Activated CD4-positive, alpha-beta T cell treated with anti-CD3 and anti-CD28 coated beads, Interleukin-2, amount 10 ng/mL, durations not matched to agents 24 days and 14 days (primary cell): Measurements from ENCODE around the gene NIN. TPM values are rescaled to one million over a fixed set of nuclear protein-coding genes. Genes with fewer than 3 reads are reported as not detected.

Source experiments
- DNase-seq: peaks from one replicate; pipeline ENCODE4 v3.0.0; 2022
- H3K27ac Mint-ChIP-seq: one replicate; pipeline ENCODE4 v1.8.0; 2022; ENCODE audit warnings: mild to moderate bottlenecking, mixed read lengths
- H3K27me3 Mint-ChIP-seq: one replicate; pipeline ENCODE4 v1.8.0; 2022; ENCODE audit warnings: mixed read lengths
- H3K36me3 Mint-ChIP-seq: one replicate; pipeline ENCODE4 v1.8.0; 2022; ENCODE audit warnings: low read depth, mild to moderate bottlenecking, mixed read lengths
- H3K4me1 Mint-ChIP-seq: one replicate; pipeline ENCODE4 v1.8.0; 2021; ENCODE audit warnings: mixed read lengths
- H3K4me3 Mint-ChIP-seq: one replicate; pipeline ENCODE4 v1.8.0; 2022; ENCODE audit warnings: mild to moderate bottlenecking, moderate library complexity, mixed read lengths
- H3K9me3 Mint-ChIP-seq: one replicate; pipeline ENCODE4 v1.8.0; 2021; ENCODE audit warnings: mixed read lengths
- intact Hi-C: fragments of 100-400 bp; cut with micrococcal nuclease; formaldehyde crosslinking; loops from one replicate; pipeline ENCODE4 v1.15.1; 2023
- total RNA-seq: library from RNA; stranded (reverse); gene quantifications from 2 replicates; pipeline ENCODE4 v1.2.3, GENCODE V29; 2022

Gene NIN
- total RNA-seq, 1 donor from 2014 or later: 40.2 TPM

DNA sequence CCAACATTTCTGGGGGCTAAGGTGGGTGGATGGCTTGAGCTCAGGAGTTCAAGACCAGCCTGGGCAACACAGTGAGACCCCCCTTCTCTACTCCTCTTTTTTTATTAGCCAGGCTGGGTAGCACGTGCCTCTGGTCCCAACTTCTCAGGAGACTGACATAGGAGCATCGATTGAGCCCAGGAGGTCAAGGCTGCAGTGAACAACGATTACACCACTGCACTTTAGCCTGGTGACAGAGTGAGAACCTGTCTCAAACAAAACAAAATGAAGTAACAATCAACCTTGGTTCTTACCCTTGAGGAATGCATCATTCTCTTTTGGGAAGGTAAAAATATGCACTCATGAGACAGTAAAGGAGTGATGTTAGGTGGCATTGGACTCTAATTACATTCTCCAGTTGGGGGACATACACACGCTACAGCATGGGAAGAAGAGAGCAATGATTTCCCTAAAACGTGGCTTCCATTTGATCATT is 3.9 kb upstream of the NIN start:
- Mint-ChIP-seq H3K9me3 (no peaks in the 10 kb centered on the region), H3K27ac (peak overlapping the region; percentile 39), H3K4me1 (peaks cover 42% of the 10 kb centered on the region), H3K27me3 (peaks cover 12% of the 10 kb centered on the region), H3K4me3 (peak overlapping the region; percentile 21), H3K36me3 (peaks cover under 1% of the 10 kb centered on the region)
- no peak for DNase-seq
- intact Hi-C loops: loop anchor here (5.0 kb wide), 1 partner anchor 98 kb away; no protein-coding TSS in a partner anchor

DNA sequence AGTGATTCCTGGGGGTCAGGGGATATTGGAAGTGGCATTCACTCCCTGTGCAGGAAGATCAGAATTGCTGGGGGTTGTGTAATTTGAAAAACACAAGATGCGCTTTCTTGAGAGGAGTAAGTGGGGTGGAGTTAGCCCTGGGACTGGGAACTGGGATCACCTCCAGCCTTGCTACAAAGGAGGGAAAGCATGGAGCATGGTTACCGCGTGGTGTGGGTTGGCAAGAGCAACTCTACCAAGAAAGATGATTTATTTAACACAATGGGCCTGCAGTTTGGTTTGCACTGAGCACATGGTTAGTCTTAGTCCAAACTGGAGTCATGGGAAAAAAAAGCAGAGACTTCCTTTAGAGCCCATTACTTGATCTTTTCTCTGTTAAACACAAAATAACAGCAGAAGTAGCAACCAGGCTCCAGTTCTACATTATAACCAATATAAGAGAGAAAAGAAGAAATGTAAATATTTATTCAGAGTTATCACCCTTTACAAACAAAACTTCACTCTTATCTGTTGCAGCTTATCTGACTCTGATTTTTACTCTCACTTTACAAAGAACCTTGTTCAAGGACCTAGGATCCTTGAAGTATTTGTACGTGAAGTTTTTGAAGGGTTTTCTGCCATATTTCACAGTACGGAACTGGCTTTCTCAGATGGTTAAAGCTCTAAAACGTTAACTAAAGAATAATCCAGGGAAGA is 2.1 kb upstream of the NIN start:
- H3K27ac Mint-ChIP-seq: no peak overlapping the region
- DNase-seq: no peak
- peaks cover 13% of the 10 kb centered on the region for H3K36me3 Mint-ChIP-seq
- intact Hi-C loops: loop anchor here (5.0 kb wide), 1 partner anchor 96 kb away; no protein-coding TSS in a partner anchor
- H3K4me3 Mint-ChIP-seq: no peak overlapping the region
- no peaks in the 10 kb centered on the region for H3K9me3 Mint-ChIP-seq
- H3K4me1 Mint-ChIP-seq: peaks cover 51% of the 10 kb centered on the region
- H3K27me3 Mint-ChIP-seq: peaks cover 12% of the 10 kb centered on the region

DNA sequence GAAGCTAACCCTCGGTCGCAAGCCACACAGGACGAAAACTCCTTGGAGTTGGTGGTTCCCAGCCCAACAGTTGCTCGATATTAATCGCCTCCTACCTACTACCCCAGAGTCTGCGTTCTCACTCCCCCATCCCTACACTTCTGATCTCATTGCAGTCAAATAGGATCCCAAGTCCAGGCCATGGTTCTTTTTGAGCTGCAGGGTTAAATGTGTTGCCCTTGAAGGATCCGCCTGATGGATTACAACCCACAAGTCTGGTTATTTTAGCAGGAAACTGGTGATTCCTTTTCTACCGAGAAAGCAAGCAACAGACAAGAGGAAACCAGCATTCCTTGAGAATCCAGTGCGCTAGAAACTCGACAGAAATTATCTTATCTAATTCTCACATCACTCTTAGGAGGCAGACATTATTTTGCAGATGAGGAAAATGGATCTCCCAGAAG is 785 bp upstream of the NIN start:
- Mint-ChIP-seq H3K4me1 (peaks cover 45% of the 10 kb centered on the region), H3K27me3 (peaks cover 12% of the 10 kb centered on the region), H3K9me3 (no peaks in the 10 kb centered on the region), H3K4me3 (peak overlapping the region; percentile 87), H3K27ac (peak overlapping the region; percentile 93), H3K36me3 (peaks cover 20% of the 10 kb centered on the region)
- no peak for DNase-seq
- intact Hi-C loops: loop anchor here (1.0 to 5.0 kb wide), 6 partner anchors 9 to 519 kb away; partner anchors contain the start of genes DMAC2L, L2HGDH and SAV1

DNA sequence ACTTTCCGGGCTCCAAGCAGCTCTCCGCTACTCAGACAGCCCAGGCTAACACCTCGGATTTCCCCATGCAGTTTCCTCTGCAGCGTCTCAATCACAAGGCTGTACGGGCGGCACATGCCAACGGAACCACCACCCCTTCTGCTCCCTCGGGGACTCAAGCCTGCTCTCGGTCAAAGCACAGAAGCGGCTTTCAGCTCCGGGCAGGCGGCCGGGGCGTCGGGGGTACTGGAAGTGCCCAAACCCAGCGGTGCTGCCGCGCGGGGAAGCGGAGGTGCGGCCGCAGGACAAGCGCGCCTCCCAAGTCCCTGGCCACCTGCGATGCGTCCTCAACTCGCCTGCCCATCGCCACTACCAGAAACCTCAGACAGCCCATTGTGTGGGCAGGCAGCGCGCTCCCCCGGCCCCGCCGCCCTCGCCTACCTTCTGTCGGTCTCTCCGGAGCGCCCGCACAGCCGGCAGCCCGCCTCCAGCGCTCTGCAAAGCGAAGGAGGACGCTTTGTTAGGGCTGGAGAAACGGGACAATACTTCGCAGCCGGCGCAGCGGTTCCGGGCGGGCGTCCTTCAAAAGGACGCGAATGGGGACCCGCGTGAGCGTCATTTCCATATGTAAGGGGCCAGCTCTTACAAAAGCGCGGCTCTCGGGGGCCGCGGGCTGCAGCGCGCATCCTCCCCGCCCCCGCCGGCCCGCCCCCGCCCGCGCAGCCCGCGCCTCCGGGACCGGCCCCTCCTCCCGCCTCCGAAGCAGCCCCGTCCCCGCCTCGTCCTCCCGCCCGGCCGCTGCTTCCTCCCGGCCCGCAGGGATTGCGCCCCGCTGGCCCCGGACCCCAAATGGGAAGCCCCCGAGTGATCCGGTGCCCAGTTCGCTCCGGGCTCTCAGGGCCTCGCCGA is 674 bp downstream of the NIN start:
- intact Hi-C loops: loop anchor here (2.0 to 5.0 kb wide), 3 partner anchors 31 to 517 kb away; partner anchors contain the start of genes DMAC2L and L2HGDH
- Mint-ChIP-seq H3K27me3 (peaks cover 12% of the 10 kb centered on the region), H3K36me3 (peaks cover 23% of the 10 kb centered on the region), H3K4me3 (peak overlapping the region; percentile 90), H3K9me3 (no peaks in the 10 kb centered on the region), H3K4me1 (peaks cover 46% of the 10 kb centered on the region), H3K27ac (peak overlapping the region; percentile 38)
- peak; percentile 88 for DNase-seq

DNA sequence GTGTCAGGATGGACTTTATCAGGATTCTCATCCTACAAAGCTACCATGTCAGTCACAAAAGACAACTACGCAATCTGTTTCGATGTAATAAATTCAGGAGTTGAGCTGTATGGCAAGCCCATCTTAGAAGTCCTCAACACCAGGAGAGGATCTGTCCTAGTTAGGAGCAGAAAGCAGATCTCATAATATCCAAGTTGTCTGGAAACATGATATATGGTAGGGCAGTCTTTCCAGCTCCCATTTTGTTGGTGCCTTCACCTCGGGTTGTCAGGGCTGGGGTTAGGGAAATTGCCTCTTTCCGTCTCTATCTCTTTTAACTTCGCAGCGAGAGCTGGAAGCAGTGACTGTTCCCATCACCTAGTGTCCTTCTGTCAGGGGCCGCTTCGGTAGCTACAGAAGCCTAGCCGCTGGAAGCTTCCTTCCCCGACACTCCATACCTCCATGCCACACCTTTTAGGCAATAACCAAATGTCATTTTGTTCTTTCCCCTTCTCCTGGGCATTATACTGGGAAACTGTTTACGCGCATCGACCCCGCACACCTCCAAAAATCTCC is 1.4 kb downstream of the NIN start:
- Mint-ChIP-seq H3K36me3 (peaks cover 26% of the 10 kb centered on the region), H3K4me1 (peaks cover 45% of the 10 kb centered on the region), H3K4me3 (peak overlapping the region; percentile 90), H3K27me3 (peaks cover 12% of the 10 kb centered on the region), H3K9me3 (no peaks in the 10 kb centered on the region), H3K27ac (peak overlapping the region; percentile 38)
- intact Hi-C loops: loop anchor here (2.0 to 10.0 kb wide), 5 partner anchors 31 to 1195 kb away; partner anchors contain the start of genes DMAC2L, DNAAF2 and L2HGDH
- no peak for DNase-seq

DNA sequence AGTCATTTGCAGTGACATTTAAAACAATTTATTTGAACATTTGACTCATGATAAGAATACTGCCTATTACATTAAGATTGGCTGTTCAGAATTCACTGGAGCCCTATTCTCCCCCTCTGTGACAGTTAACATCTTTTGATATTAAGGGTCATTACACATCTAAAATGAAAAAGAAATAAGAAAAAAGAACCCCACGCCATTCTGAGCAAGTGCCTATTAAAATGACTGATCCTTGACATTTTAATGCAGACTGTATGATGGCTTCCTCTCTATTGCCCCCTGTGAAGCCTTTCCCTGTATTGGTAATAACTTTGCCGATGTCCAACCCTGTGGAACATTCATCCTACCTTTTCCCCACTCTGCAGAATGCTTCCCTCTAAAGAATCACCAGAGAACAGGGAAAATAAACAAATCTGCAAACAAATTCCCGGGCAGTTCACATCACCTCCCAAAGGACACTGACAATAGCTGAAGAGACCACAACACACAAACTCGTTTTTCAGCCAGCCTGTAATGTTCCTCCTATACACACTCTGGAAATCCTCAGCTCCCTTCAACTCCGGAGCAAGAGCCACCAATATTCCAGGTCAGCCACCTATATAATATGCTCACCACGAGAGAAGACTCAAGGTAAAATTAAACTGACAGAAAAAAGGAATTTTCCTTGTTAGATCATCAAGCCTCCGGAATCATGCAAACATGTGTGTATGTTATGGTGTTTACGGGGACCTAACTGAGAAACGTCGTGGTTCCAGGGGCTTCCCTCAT is 2.1 kb downstream of the NIN start:
- Mint-ChIP-seq H3K27ac (no peak overlapping the region), H3K27me3 (peaks cover 12% of the 10 kb centered on the region), H3K9me3 (no peaks in the 10 kb centered on the region), H3K4me1 (peaks cover 48% of the 10 kb centered on the region), H3K36me3 (peaks cover 28% of the 10 kb centered on the region), H3K4me3 (peak overlapping the region; percentile 90)
- intact Hi-C loops: loop anchor here (10.0 kb wide), 2 partner anchors 964 to 1194 kb away; partner anchors contain the start of gene DNAAF2
- DNase-seq: no peak

DNA sequence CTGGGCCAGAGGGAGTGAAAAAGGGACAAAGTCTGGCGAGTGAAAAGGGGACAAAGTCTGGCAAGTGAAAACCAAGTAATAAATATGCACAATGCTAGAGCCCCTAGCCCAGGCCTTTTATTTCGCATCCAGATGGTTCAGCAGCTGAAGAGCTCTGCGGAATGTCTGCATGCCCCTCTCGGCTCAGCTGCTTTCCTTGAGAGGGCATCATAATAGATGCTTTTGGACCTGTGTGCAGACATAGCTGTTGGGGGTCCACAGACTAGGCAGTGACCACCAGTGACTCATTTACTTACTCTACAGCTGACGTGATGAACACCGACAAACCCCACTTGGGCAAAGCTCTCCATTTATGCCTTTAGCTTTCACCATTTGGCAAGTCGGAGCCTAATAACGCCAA is 4.3 kb downstream of the NIN start:
- no peak overlapping the region for H3K27ac Mint-ChIP-seq
- H3K9me3 Mint-ChIP-seq: no peaks in the 10 kb centered on the region
- intact Hi-C loops: loop anchor here (10.0 kb wide), 2 partner anchors 962 to 1192 kb away; partner anchors contain the start of gene DNAAF2
- H3K36me3 Mint-ChIP-seq: peaks cover 28% of the 10 kb centered on the region
- H3K4me3 Mint-ChIP-seq: no peak overlapping the region
- H3K27me3 Mint-ChIP-seq: peaks cover under 1% of the 10 kb centered on the region
- DNase-seq: no peak
- H3K4me1 Mint-ChIP-seq: peaks cover 61% of the 10 kb centered on the region

DNA sequence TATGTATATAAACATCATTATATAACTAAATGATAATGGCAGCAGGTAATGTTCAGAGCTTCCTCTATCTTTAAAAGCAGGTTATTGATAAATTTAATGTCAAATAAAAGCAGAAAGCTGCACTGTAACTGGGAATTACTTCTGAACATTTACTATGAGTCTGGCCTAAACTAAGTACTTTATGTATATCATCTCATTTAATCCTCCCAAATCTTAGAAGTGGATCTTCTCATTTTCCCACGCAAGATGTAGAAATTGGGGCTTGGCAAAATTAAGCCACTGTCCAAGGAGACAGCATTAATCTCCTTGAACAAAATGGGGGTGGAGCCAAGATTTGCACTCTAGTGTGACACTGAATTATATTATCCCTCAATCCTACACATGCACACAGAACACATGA is 5.7 kb downstream of the NIN start:
- peaks cover 68% of the 10 kb centered on the region for H3K4me1 Mint-ChIP-seq
- H3K4me3 Mint-ChIP-seq: no peak overlapping the region
- no peak overlapping the region for H3K27ac Mint-ChIP-seq
- H3K36me3 Mint-ChIP-seq: peaks cover 35% of the 10 kb centered on the region
- intact Hi-C loops: loop anchor here (10.0 kb wide), 2 partner anchors 961 to 1191 kb away; partner anchors contain the start of gene DNAAF2
- H3K9me3 Mint-ChIP-seq: no peaks in the 10 kb centered on the region
- DNase-seq: no peak
- H3K27me3 Mint-ChIP-seq: no peaks in the 10 kb centered on the region

DNA sequence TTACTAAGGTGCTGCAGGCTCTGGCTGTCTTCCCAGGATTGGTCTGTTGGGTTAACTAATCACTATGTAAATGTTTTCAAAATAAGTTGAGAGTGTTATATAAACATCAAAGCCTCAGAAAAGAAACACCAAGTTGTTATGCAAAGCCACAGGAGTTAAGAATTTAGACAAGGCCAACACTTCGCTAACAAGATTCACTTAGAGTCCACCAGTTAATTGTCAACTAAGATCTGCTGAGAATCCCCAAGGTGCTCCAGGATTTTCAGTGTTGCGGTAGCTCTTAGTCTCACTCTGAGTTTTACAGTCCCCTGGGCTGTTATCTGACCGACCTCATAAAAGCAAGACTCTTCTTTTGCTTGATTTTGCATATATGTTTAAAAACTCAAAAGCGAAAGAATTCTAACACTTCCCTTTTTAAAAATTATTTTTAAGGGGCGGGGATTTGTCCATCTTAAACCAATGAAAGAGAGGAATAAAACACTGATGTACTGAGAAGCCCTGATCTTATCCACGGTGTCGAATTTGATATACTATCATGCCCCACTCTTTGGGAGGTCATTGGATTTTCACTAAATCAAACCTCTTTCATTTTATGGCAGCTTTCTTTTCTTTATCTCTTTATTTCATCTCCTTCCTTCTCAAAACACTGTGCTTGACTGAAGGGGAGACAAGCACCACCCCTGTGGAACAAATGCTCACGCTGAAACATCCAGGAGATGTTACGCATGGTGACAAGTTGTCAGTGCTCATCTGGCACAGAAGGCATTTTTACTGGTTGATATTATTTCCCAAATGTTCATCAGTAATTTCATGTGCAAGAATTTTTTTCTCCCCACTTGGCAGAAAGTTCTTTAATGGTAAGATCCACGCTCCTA is 7.0 kb downstream of the NIN start:
- peaks cover 67% of the 10 kb centered on the region for H3K4me1 Mint-ChIP-seq
- H3K36me3 Mint-ChIP-seq: peaks cover 37% of the 10 kb centered on the region
- no peaks in the 10 kb centered on the region for H3K27me3 Mint-ChIP-seq
- no peaks in the 10 kb centered on the region for H3K9me3 Mint-ChIP-seq
- intact Hi-C loops: loop anchor here (2.0 to 10.0 kb wide), 3 partner anchors 37 to 1189 kb away; partner anchors contain the start of gene DNAAF2
- no peak for DNase-seq
- H3K27ac Mint-ChIP-seq: peak overlapping the region; percentile 87
- peak overlapping the region; percentile 77 for H3K4me3 Mint-ChIP-seq

DNA sequence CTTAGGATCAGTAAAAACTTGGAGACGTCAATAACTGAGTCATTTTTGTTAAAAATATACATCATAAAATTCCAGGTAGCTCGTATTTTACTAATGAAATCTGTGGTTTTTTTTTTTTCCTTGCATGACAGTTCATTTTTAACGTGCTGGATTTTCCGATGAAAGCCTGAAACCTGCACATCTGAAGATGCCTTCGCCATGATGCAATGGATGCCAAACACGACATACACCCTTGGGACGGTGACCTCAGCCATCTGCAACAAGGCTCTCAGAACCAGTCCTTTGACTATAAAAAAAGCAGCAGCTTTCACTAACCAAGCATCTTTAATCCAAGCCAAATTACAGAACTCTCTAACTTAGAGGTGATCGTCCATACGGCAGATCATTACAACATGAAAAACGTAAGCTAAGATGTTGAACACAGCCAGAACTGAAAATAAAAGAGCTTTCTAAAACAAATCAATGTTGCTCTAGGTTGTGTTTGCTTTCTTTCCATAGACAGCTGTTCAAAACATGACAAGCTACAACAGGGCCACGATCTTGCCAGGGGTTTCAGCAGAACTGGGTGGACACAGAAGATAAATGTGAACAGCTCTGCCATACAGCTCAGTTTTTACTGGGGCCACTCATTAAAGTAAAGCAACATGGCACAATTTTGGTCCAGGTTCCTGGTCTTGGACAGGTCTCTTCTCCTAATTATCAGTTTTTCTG is 7.8 kb downstream of the NIN start:
- no peaks in the 10 kb centered on the region for H3K9me3 Mint-ChIP-seq
- intact Hi-C loops: loop anchor here (2.0 to 10.0 kb wide), 3 partner anchors 36 to 1188 kb away; partner anchors contain the start of gene DNAAF2
- peak overlapping the region; percentile 77 for H3K4me3 Mint-ChIP-seq
- H3K4me1 Mint-ChIP-seq: peaks cover 64% of the 10 kb centered on the region
- peaks cover 34% of the 10 kb centered on the region for H3K36me3 Mint-ChIP-seq
- H3K27ac Mint-ChIP-seq: peak overlapping the region; percentile 87
- H3K27me3 Mint-ChIP-seq: no peaks in the 10 kb centered on the region
- no peak for DNase-seq

DNA sequence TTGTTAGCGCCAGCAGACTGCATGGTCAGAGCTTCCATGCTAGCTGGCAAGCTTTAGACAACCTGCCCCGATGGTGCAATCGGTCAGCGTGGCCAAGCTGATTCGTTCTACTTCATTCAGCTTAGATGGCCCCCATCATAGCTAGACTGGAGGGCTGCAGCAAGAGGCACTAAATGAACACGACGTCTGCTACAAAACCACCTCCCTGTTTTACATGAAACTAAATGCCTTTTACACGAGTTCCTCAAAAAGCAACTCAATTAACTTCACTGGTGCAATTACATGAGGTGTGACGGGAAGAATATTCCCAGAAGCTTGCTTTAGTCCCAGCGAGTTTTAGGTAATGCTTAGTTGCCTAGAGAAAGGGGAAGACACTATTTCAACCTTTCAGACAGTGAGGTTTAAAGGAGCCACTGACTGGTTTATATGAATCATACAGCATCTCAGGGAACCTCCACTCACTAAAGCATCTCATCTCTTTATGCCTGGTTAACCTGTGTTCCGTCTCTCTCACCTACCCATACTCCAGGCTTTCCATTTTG is 8.4 kb downstream of the NIN start:
- peaks cover 32% of the 10 kb centered on the region for H3K36me3 Mint-ChIP-seq
- intact Hi-C loops: loop anchor here (1.0 to 10.0 kb wide), 5 partner anchors 9 to 1188 kb away; partner anchors contain the start of genes DNAAF2 and NIN
- H3K27ac Mint-ChIP-seq: peak overlapping the region; percentile 87
- no peak for DNase-seq
- H3K9me3 Mint-ChIP-seq: no peaks in the 10 kb centered on the region
- H3K4me1 Mint-ChIP-seq: peaks cover 62% of the 10 kb centered on the region
- H3K4me3 Mint-ChIP-seq: peak overlapping the region; percentile 77
- H3K27me3 Mint-ChIP-seq: no peaks in the 10 kb centered on the region
